KOPT-K1 (cell line): ENCODE data around the gene PRRC2B.

Experiments
- H3K27ac ChIP-seq: fragments of 200-600 bp; sonication (generic); 2 replicates; pipeline ENCODE4 v1.5.1; 2016; ENCODE audit warnings: antibody characterized with exemption, mild to moderate bottlenecking, low read depth, low read length; ENCODE audit not compliant: poor library complexity, severe bottlenecking
- H3K36me3 ChIP-seq: fragments of 200-600 bp; sonication (generic); 2 replicates; pipeline ENCODE4 v1.5.1; 2017; ENCODE audit warnings: antibody characterized with exemption, mild to moderate bottlenecking, low read length, moderate library complexity; ENCODE audit not compliant: insufficient read depth
- H3K9me3 ChIP-seq: fragments of 200-600 bp; sonication (generic); 2 replicates; pipeline ENCODE4 v1.5.1; 2017; ENCODE audit warnings: antibody characterized with exemption, low read length, mild to moderate bottlenecking; ENCODE audit not compliant: insufficient read depth, poor library complexity, severe bottlenecking

Gene PRRC2B

DNA sequence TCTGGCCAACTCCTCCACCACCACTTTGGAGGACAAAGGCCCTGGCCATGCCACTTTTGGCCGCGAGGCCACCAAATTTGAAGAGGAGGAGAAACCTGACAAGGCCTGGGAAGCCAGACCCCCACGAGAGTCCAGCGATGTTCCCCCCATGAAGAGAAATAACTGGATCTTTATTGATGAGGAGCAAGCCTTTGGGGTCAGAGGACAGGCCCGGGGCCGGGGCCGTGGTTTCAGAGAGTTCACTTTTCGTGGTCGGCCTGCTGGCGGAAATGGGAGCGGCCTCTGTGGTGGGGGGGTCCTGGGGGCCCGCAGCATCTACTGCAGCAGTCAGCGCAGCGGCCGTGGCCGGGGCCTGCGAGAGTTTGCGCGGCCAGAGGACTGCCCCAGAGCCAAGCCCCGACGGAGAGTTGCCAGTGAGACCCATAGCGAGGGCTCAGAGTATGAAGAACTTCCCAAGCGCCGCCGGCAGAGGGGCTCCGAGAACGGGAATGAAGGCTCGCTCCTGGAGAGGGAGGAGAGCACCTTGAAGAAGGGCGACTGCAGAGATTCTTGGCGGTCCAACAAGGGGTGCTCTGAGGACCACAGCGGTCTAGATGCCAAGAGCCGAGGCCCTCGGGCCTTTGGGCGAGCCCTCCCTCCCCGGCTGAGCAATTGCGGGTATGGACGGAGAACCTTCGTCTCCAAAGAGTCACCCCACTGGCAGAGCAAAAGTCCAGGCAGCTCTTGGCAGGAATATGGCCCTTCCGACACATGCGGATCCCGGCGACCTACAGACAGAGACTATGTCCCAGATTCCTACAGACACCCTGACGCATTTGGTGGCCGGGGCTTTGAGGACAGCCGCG, 81.4 kb downstream of the PRRC2B start:
- Histone ChIP-seq H3K27ac (no peak overlapping the region), H3K9me3 (no peaks in the 10 kb centered on the region), H3K36me3 (peaks cover 100% of the 10 kb centered on the region)

DNA sequence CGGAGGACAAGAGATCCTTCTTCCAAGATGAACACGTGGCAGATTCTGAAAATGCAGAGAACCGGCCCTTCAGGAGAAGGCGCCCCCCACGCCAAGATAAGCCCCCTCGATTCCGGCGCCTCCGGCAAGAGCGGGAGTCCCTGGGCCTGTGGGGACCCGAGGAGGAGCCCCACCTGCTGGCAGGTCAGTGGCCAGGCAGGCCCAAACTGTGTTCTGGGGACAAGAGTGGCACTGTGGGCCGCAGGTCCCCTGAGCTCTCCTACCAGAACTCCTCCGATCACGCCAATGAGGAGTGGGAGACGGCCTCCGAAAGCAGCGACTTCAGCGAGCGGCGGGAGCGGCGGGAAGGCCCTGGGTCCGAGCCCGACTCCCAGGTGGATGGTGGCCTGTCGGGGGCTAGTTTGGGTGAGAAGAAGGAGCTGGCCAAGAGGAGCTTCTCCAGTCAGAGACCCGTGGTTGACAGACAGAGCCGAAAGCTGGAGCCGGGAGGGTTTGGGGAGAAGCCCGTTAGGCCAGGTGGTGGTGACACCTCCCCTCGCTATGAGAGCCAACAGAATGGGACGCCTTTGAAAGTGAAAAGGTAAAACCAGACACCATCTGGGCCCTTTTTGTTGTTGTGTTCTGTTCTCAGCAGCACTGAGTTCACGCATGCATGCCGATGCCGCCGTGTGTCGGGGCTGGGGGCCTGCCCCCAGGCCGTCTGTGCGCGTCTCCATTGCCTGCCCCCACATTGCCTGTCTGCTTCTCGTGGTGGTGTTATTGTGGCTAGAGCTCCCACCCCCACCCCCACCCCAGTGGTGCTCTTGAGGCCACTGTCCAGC, 82.3 kb downstream of the PRRC2B start:
- H3K9me3 ChIP-seq, result no peaks in the 10 kb centered on the region
- H3K36me3 ChIP-seq, result peaks cover 98% of the 10 kb centered on the region
- H3K27ac ChIP-seq, result no peak overlapping the region

DNA sequence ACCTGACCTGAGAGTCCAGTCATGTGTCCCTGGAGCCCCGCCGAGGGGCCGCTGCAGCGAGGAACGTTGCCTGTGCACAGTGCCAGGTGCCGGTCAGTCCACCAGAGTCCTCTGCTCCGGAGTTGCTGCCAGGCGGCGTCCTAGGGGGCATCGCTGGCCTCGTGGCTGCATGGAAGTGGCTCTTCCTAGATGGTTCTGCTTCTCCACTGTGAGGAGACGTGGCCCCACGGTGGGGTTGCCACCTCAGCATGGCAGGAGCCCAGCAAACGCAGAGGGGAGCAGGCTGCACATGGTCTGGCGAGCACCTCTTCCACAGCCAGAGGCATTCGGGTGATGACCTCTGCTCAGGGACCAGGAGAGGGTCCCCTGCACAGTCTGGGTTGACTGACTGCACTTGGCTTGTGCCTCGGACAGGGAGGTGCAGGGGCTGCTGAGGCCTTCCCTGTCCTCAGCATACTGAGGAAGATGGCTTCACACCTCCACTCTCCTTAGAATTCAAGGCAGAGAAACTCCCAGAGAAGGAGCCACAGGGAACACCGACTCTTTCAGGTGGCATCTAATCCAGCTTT, 83.0 kb downstream of the PRRC2B start:
- Histone ChIP-seq H3K9me3 (no peaks in the 10 kb centered on the region), H3K36me3 (peaks cover 97% of the 10 kb centered on the region), H3K27ac (no peak overlapping the region)

DNA sequence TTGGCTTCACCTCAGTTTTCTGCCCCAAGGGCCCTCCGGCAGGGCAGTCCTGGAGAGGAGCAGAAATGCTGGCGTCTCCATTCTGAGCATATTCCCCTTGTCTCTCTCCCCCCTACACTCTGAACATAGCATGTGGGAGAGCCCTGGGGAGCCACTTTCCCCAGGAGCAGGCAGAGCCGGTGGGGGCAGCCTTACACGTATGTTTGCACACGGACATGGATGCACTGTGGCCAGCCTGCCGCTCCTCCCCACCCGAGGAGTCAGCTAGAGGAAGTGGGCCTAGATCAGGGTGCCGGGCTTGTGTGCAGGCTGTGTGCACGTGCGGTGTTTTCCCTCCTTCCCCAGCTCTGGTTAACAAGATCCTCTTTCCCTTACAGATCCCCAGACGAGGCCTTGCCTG, 83.5 kb downstream of the PRRC2B start:
- H3K36me3 ChIP-seq, result peaks cover 98% of the 10 kb centered on the region
- H3K27ac ChIP-seq, result no peak overlapping the region
- no peaks in the 10 kb centered on the region for H3K9me3 ChIP-seq

DNA sequence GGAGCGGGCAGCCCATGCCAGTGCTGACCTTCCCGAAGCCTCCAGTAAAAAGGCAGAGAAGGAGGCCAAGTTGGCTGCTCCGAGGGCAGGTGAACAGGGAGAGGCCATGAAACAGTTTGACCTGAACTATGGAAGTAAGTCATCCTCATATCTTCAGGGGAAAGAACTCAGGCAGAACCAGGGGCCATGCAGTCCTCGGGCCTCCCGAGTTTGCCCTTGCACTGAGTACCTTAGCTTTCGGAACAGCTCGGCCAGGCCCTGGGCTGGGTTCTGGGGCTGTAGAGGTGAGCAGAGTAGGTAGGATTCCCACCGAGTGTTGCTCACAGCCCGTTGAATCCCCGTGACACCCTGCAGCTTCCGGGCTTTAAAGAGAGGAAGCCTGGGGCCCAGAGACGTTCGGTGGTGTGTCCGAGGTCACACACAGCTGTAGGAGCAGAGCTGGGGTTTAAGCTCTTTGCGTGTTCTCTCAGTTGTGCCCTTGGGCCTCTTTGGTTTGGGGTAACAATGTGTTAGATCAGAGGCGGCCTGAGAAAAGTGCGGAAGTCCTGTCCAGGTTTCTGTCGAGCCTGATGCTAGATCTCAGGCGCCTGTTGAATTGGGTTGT, 84.0 kb downstream of the PRRC2B start:
- Histone ChIP-seq H3K9me3 (no peaks in the 10 kb centered on the region), H3K27ac (no peak overlapping the region), H3K36me3 (peaks cover 98% of the 10 kb centered on the region)

DNA sequence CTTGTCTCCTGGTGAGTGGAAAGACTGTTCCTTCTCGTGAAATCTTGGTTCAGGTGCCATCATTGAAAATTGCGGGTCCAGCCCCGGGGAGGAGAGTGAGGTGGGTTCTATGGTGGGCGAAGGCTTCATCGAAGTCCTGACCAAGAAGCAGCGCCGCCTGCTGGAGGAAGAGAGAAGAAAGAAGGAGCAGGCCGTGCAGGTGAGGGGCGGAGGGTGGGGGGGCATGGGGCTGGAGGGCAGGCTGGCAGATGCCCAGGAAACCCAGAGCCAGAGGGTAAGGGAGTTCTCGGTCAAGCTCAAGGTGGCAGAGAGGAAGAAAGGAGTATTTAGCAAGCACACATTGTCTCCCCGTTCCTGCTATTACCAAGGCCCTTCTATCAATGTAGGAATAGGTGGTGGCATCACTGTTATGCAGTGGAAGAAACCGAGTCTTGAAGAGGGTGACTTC, 84.6 kb downstream of the PRRC2B start:
- H3K36me3 ChIP-seq, result peaks cover 98% of the 10 kb centered on the region
- H3K9me3 ChIP-seq, result no peaks in the 10 kb centered on the region
- no peak overlapping the region for H3K27ac ChIP-seq

DNA sequence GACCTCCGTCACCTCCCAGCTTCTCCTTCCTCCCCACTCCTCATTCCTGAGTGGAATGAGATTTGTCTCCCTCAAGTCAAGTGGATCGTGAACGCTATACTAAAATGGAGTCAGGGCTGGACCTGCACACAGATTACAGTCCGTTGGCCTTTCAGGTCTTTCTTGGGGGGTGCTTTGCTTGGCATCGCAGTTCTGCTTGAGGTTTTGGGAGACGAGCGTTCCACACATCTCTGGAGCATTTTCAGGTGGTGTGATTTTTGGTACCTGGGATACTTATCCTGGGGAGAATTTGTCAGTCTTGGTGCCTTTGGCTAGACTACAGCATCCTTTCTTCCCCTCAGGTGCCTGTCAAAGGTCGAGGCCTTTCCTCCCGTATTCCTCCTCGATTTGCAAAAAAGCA, 85.0 kb downstream of the PRRC2B start:
- no peaks in the 10 kb centered on the region for H3K9me3 ChIP-seq
- H3K36me3 ChIP-seq, result peaks cover 98% of the 10 kb centered on the region
- no peak overlapping the region for H3K27ac ChIP-seq

DNA sequence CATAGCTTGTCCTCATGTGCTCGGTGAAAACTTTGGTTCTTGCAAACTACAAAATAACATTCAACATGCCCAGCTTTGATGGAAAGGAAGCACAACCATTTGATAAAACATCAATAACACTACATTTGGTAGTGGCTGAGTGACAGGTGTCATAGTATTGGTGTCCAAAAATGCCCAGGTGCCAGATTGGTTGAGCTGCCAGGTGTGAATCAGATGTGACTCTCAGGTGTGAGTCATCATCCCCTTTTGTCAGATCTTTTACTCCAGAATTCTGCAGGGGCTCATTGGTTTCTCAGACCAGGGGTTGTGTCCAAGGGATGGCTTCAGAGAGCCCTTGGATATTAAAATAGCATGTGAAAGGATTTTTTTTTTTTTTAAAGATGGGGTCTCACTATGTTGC, 86.4 kb downstream of the PRRC2B start:
- Histone ChIP-seq H3K9me3 (no peaks in the 10 kb centered on the region), H3K36me3 (peaks cover 98% of the 10 kb centered on the region), H3K27ac (no peak overlapping the region)

DNA sequence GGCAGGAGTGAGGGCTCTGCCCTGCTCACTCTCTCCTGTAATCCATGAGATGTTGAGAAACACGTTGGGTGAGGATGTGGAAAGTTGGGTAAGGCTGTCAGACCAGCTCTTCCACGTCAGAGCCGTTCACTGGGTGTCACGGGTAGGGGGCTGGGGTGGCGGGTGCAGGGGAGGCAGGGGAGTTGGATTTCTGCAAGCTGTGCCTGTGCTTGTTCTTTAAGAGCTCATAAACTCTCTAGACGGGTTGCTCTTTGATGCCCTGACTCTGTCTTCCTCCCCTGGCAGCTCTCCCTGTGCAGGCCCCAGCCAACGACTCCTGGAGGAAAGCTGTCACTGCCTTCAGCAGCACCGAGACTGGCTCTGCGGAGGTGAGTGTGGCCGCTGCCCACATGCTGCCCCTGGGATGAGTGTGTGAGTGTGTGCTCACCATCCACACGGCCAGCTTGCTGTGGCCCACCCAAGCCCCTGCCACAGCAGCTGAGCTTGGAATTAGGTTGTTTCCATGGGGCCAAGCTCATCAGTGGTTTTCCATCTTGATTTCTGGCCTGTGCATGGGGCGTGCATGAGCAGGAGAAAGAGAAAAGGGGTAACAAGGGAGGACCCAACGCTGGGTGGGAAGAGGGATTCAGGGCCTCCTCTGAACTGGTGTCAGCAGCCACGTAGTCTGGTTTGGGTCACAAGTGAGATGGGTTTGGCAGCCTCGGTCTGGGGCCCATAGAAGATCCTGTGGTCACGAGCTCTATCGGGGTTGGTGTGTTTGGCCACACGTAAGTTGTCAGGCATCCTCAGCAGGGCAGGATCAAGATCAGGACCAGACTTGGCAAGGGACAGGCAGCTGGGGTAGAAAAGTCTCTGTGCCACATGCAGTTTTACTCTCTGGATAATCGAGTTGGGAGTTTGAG, 87.8 kb downstream of the PRRC2B start:
- H3K36me3 ChIP-seq, result peaks cover 98% of the 10 kb centered on the region
- H3K9me3 ChIP-seq, result no peaks in the 10 kb centered on the region
- no peak overlapping the region for H3K27ac ChIP-seq

DNA sequence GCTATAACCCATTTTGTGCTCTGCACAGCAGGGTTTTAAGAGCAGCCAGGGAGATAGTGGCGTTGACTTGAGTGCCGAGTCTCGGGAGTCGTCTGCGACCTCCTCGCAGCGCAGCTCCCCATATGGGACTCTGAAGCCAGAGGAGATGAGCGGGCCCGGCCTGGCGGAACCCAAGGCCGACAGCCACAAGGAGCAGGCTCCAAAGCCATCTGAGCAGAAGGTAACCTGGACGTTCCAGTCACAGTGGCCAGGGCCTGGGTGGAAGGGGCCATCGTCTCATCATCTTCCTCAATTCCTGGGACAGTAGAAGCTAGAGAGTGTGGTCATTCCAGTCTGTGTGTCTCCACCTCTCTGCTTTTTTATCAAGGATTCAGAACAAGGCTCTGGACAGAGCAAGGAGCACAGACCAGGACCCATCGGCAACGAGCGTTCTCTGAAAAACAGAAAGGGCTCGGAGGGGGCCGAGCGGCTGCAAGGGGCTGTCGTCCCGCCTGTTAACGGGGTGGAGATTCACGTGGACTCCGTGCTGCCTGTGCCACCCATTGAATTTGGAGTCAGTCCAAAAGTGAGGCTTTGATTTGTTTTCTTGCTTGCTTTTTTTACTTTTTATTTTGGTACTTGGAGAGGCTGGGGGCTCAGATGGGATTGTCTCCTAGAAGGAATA, 88.6 kb downstream of the PRRC2B start:
- H3K27ac ChIP-seq, result no peak overlapping the region
- no peaks in the 10 kb centered on the region for H3K9me3 ChIP-seq
- peaks cover 98% of the 10 kb centered on the region for H3K36me3 ChIP-seq

DNA sequence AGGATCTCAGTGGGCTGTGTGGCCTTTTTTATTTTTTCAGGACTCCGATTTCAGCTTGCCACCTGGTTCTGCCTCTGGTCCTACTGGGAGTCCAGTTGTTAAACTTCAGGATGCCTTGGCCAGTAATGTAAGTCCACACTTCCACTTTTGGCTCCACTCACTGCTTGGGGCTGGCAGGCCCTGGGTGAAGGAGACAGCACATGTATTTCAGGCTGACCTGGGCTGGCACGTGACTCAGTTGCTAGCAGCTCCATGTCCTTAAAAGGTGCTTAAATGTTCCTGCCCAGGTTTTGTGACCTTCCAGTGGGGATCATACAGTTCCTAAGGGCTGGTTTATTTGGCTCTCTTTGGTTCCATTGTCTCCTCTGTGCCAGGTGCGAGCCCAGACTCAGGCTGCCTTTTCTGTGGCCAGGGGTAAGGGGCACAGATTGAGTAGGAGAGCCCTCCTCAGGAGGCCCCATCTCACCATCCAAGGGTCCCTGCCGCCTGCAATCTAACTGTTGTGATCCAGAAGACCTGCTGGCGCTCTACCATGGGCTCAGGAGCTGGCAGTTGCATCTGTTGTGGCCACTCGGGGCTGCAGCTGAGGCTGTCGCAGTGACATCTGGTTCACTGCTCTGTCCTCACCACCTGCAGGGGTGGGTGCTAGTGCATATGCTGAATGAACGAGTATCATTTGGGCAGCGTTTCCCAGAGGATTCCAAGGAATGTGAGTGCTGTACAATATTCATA, 89.6 kb downstream of the PRRC2B start:
- H3K9me3 ChIP-seq, result no peaks in the 10 kb centered on the region
- peaks cover 98% of the 10 kb centered on the region for H3K36me3 ChIP-seq
- no peak overlapping the region for H3K27ac ChIP-seq

DNA sequence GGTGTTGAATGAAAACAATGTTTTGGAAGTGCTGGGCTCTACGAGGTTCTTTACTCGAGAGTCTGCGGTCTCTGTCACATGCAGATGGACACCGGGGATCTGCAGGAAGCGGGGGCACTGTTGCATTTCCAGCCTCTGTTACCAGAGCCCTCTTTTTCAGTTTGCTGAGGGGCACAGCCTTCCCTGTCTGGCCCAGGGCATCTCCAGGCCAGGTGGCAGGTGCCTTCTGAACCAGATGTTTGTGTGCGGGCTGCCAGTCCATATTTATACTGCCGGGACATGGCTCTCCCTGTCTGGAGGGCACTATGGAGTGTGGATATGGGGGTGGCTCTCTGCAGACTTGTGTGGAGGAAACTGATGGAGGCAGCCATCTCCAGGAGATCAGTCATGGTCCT, 90.2 kb downstream of the PRRC2B start:
- H3K36me3 ChIP-seq, result peaks cover 98% of the 10 kb centered on the region
- H3K9me3 ChIP-seq, result no peaks in the 10 kb centered on the region
- no peak overlapping the region for H3K27ac ChIP-seq

DNA sequence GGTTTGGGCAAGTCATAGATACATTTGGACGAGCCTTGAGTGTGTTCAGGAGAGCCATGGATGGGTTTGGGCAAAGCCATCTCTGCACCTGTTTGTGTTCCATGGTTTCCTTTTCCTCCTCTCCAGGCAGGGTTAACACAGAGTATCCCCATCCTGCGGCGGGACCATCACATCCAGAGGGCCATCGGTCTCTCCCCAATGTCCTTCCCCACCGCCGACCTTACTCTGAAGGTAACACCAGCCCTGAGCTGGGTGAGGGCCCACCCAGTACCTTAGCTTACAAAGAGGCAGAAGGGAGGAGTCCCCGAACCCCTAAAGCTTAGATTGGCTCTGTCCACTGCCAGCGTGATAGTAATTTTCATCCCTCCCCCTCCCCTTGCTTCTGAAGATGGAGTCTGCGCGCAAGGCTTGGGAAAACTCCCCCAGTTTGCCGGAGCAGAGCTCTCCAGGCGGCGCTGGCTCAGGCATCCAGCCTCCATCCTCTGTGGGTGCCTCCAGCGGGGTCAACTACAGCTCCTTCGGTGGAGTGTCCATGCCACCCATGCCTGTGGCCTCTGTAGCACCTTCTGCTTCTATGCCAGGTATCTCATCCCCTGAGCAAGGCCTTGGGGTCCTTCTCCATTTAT, 90.8 kb downstream of the PRRC2B start:
- Histone ChIP-seq H3K27ac (no peak overlapping the region), H3K36me3 (peaks cover 98% of the 10 kb centered on the region)

More for the DNA sequence above, 90.8 kb downstream of the PRRC2B start:
- no peaks in the 10 kb centered on the region for H3K9me3 ChIP-seq
